Parathyroid adenoma (tissue), 2 donors: Measurements from ENCODE around the gene C1orf105.
A peak's percentile ranks its signal among the peaks of the same experiment; 100 is the strongest.

Experiments used
- H2AFZ ChIP-seq: fragments of 300-600 bp; sonication (generic); one replicate; pipeline ENCODE4 v1.7.0; 2017; ENCODE audit warnings: antibody characterized with exemption, mild to moderate bottlenecking
- H3K27ac ChIP-seq: fragments of 300-600 bp; sonication (generic); one replicate; pipeline ENCODE4 v1.7.0; 2017
- H3K27me3 ChIP-seq: fragments of 300-600 bp; sonication (generic); one replicate; pipeline ENCODE4 v1.7.0; 2017; ENCODE audit warnings: low read length; ENCODE audit not compliant: control insufficient read depth, insufficient read depth
- H3K36me3 ChIP-seq: fragments of 300-600 bp; sonication (generic); one replicate; pipeline ENCODE4 v1.7.0; 2017; ENCODE audit warnings: low read length; ENCODE audit not compliant: control insufficient read depth, insufficient read depth
- H3K4me1 ChIP-seq: fragments of 300-600 bp; sonication (generic); one replicate; pipeline ENCODE4 v1.7.0; 2017; ENCODE audit warnings: control low read depth
- H3K4me2 ChIP-seq: fragments of 300-600 bp; sonication (generic); one replicate; pipeline ENCODE4 v1.7.0; 2017; ENCODE audit warnings: low read length
- H3K4me3 ChIP-seq: fragments of 300-600 bp; sonication (generic); one replicate; pipeline ENCODE4 v1.7.0; 2017; ENCODE audit warnings: low read depth, low read length
- H3K79me2 ChIP-seq: fragments of 300-600 bp; sonication (generic); one replicate; pipeline ENCODE4 v1.7.0; 2017; ENCODE audit warnings: control low read depth
- H3K9ac ChIP-seq: fragments of 300-600 bp; sonication (generic); one replicate; pipeline ENCODE4 v1.7.0; 2017; ENCODE audit warnings: mild to moderate bottlenecking
- H3K9me3 ChIP-seq: fragments of 300-600 bp; sonication (generic); one replicate; pipeline ENCODE4 v1.7.0; 2017; ENCODE audit warnings: low read length; ENCODE audit not compliant: control insufficient read depth
- TF ChIP-seq, protein P1 (sequence below): fragments of 300-600 bp; sonication (generic); IDR thresholded peaks from one replicate; pipeline ENCODE4 v1.7.0; 2017; ENCODE audit warnings: antibody characterized with exemption, mild to moderate bottlenecking
- donor health status: primary hyperparathyroidism.

Gene C1orf105

DNA sequence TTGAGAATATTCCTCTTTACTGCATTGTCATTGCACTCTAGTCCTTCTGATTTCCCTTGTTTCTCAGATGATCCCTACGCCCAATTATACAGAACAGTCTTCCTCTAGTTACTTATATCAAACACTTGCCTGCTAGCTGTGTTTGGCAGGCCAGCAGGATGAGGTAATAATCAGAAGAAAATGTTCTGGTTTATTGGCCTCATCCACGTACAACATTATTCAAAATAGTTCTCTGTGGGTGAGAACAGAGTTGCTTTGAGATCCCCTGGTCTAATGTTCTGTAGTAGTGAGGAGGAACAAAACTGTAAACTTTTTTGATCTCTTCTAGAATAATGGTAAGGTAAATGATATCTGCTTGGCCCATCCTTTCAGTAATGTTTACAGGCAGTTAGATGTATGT, 22.3 kb upstream of the C1orf105 start:
- TF ChIP-seq, protein P1, sequence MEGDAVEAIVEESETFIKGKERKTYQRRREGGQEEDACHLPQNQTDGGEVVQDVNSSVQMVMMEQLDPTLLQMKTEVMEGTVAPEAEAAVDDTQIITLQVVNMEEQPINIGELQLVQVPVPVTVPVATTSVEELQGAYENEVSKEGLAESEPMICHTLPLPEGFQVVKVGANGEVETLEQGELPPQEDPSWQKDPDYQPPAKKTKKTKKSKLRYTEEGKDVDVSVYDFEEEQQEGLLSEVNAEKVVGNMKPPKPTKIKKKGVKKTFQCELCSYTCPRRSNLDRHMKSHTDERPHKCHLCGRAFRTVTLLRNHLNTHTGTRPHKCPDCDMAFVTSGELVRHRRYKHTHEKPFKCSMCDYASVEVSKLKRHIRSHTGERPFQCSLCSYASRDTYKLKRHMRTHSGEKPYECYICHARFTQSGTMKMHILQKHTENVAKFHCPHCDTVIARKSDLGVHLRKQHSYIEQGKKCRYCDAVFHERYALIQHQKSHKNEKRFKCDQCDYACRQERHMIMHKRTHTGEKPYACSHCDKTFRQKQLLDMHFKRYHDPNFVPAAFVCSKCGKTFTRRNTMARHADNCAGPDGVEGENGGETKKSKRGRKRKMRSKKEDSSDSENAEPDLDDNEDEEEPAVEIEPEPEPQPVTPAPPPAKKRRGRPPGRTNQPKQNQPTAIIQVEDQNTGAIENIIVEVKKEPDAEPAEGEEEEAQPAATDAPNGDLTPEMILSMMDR, result no peak
- no peaks in the 10 kb centered on the region for H3K79me2 ChIP-seq
- peaks cover 9% of the 10 kb centered on the region for H3K4me1 ChIP-seq
- H3K9ac ChIP-seq, result no peak overlapping the region
- H3K9me3 ChIP-seq, result no peaks in the 10 kb centered on the region
- H3K4me2 ChIP-seq, result no peak overlapping the region
- H3K27ac ChIP-seq, result no peak overlapping the region
- H3K36me3 ChIP-seq, result no peaks in the 10 kb centered on the region
- H2AFZ ChIP-seq, result no peak overlapping the region
- no peak overlapping the region for H3K4me3 ChIP-seq
- H3K27me3 ChIP-seq, result no peaks in the 10 kb centered on the region

DNA sequence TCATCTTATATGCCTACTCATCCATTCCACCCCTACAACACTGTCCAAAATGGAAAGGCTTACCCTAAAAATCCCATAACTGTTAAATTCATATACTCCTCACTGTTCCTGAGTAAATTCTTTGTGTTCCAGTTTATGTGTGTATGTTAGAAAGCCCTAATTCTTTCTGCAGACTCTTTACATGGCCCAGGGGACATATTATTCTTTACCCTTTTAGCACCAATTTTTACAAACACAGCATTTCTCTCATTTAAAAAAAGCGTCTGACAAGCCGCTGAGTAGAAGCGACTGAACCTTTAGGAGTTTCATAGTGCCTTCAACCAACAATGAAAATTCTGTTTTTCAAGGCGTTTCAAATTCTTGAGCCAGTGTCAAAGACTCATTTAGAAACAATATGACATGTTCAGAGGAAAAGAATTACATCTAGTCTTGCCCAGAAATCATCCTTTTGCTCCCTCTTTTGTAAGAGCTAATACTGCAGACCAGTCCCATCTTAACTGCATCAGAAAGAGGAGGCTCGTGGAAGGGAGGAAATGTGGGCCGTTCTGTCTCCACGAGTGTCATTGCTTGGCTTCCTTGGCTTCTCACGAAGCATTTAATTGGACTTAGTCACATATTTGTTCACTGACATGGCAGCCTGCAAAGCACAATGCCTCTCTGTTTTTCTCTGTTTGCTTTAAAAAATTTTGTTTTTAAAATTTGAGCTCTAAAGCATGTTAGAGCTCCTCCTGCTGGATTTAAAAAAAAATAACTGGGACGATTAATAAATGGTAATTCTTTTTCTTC, 21.3 kb upstream of the C1orf105 start:
- peak overlapping the region; percentile 57 for H3K4me2 ChIP-seq
- H3K9ac ChIP-seq, result no peak overlapping the region

DNA sequence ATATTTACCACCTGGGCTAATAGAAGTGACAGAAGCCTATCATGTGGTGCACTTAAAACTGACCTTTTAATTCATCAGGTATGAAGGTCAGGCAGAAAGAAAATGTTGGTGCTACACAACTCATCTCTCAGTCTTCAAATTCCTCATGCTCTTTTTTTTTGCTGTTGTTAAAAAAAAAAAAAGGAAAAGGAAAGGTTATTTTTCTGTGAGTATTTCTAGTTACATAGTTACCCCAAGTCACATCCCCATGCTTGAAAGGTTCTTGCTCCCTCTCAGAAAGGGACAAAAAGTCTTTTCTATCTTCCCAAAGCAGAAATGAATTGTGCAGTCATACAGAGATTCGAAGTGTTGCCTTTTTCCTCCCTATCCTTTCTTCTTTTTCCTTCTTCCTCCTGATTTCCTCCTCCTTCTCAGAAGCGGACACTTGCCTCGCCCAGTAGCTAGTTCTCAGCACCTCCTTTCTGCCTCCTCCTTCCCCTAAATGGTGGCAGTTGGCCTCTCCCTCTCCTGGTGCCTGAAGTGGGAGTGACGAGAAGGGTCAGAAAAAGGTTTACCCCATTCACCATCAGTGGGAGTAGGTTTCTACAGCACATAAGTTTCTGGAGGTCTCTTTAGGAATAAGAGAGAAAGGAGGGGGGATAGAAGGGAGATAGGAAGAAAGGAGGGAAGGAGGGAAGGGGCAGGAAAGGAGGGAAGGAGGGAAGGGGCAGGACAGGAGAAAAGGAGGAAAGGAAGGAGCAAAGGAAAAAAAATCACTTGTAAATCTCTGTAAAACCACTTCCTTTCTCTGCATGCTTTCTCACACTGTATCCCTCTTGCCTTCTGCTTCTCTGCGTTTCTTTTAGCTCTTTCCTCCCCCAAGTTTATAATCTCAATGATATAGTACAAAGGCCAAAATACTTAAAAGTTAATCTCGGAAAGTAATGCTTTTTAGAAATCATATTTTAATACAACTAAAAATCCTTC, 20.4 kb upstream of the C1orf105 start:
- no peaks in the 10 kb centered on the region for H3K79me2 ChIP-seq
- no peak overlapping the region for H3K4me3 ChIP-seq
- H3K4me2 ChIP-seq, result no peak overlapping the region
- H2AFZ ChIP-seq, result no peak overlapping the region
- H3K9ac ChIP-seq, result no peak overlapping the region
- H3K27me3 ChIP-seq, result no peaks in the 10 kb centered on the region
- no peak overlapping the region for H3K27ac ChIP-seq
- H3K9me3 ChIP-seq, result no peaks in the 10 kb centered on the region
- no peaks in the 10 kb centered on the region for H3K36me3 ChIP-seq
- TF ChIP-seq, protein P1, result no peak
- no peaks in the 10 kb centered on the region for H3K4me1 ChIP-seq

More for the DNA sequence above, 21.3 kb upstream of the C1orf105 start:
- peak overlapping the region; percentile 69 for H2AFZ ChIP-seq
- no peaks in the 10 kb centered on the region for H3K9me3 ChIP-seq
- H3K79me2 ChIP-seq, result no peaks in the 10 kb centered on the region
- H3K27ac ChIP-seq, result no peak overlapping the region
- no peaks in the 10 kb centered on the region for H3K36me3 ChIP-seq
- no peaks in the 10 kb centered on the region for H3K27me3 ChIP-seq
- TF ChIP-seq, protein P1, result peak; percentile 56
- no peak overlapping the region for H3K4me3 ChIP-seq
- peaks cover 6% of the 10 kb centered on the region for H3K4me1 ChIP-seq

DNA sequence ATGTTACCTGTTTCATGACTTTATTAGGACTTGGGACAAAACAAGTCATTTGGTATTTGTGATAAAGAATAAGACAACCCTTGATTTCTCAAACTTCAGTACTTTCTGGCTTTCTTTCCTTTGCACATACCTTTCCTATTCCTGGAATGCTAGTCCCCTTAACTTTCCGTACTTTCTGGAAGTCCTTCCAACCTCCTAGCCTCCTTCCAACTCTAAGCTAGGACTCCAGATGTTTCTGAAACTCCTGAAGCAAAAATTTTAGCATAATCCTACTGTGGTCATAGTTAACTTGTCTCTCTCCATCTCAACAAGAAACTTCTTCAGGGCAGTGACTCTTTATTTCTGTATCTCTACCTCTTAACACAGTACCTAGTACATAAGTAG, 19.8 kb upstream of the C1orf105 start:
- H3K27ac ChIP-seq, result no peak overlapping the region
- H3K4me2 ChIP-seq, result no peak overlapping the region
- no peak overlapping the region for H3K9ac ChIP-seq
- no peaks in the 10 kb centered on the region for H3K9me3 ChIP-seq
- H3K4me3 ChIP-seq, result no peak overlapping the region
- no peaks in the 10 kb centered on the region for H3K79me2 ChIP-seq
- no peak overlapping the region for H2AFZ ChIP-seq
- TF ChIP-seq, protein P1, result no peak
- no peaks in the 10 kb centered on the region for H3K27me3 ChIP-seq
- H3K4me1 ChIP-seq, result no peaks in the 10 kb centered on the region
- no peaks in the 10 kb centered on the region for H3K36me3 ChIP-seq
